ENCODE results near the gene POLR3G.

POLR3G gene

GRCh38 chr5:90548069-90548593 is 73.5 kb downstream of the POLR3G start (continued):
- TF ChIP-seq ZNF501 (tag by site-specific recombination; IDR thresholded peaks at IDR 0.05) (no peak; the same call in 1 of the 2 replicates), ZFP3 (tag by site-specific recombination; IDR thresholded peaks at IDR 0.05; ENCODE audit: low read depth) (no peak), KLF17 (tag by site-specific recombination; IDR thresholded peaks at IDR 0.05) (peak; percentile 98), ZNF26 (tag by site-specific recombination; IDR thresholded peaks at IDR 0.05) (no peak), KLF9 (tag by site-specific recombination; IDR thresholded peaks at IDR 0.05; ENCODE audit: low read depth) (no peak), KLF7 (tag by site-specific recombination; IDR thresholded peaks at IDR 0.05; ENCODE audit: borderline replicate concordance) (no peak), BCL6B (tag by site-specific recombination; IDR thresholded peaks at IDR 0.05) (no peak), ZFHX2 (tag by site-specific recombination; conservative IDR thresholded peaks at IDR 0.05) (no peak), ZNF433 (tag by site-specific recombination; IDR thresholded peaks at IDR 0.05; ENCODE audit: low read depth) (no peak), ZSCAN30 (tag by site-specific recombination; IDR thresholded peaks at IDR 0.05) (peak; percentile 56; the same call in 1 of the 2 replicates), PRDM1 (tag by site-specific recombination; IDR thresholded peaks at IDR 0.05) (no peak), KLF8 (tag by site-specific recombination; IDR thresholded peaks at IDR 0.05) (peak; percentile 70; the same call in 1 of the 2 replicates), ZNF449 (tag by site-specific recombination; IDR thresholded peaks at IDR 0.05) (peak; percentile 69; the same call in 1 of the 2 replicates), ZNF660 (tag by site-specific recombination; IDR thresholded peaks at IDR 0.05) (peak; percentile 69; the same call in 1 of the 2 replicates), ZBTB10 (tag by site-specific recombination; IDR thresholded peaks at IDR 0.05) (no peak), ZNF692 (tag by site-specific recombination; IDR thresholded peaks at IDR 0.05) (0 out of 2 replicates have a peak, but pooled peaks have one; percentile 23), ZNF311 (tag by site-specific recombination; IDR thresholded peaks at IDR 0.05; ENCODE audit: borderline replicate concordance) (no peak), ZNF157 (tag by site-specific recombination; IDR thresholded peaks at IDR 0.05) (no peak), ZNF830 (tag by site-specific recombination; IDR thresholded peaks at IDR 0.05; ENCODE audit: low read depth) (no peak), ZSCAN23 (tag by site-specific recombination; IDR thresholded peaks at IDR 0.05) (peak; percentile 47), ZNF341 (tag by site-specific recombination; IDR thresholded peaks at IDR 0.05; ENCODE audit: low read depth) (peak; percentile 82), ZNF621 (tag by site-specific recombination; IDR thresholded peaks at IDR 0.05) (no peak), ELK4 (IDR thresholded peaks at IDR 0.05; ENCODE audit: borderline replicate concordance, low read depth, low read length) (no peak), ZNF214 (tag by site-specific recombination; IDR thresholded peaks at IDR 0.05; ENCODE audit: borderline replicate concordance) (no peak), ZNF76 (tag by site-specific recombination; IDR thresholded peaks at IDR 0.05; ENCODE audit: borderline replicate concordance, low read depth) (no peak), ZNF354C (tag by site-specific recombination; IDR thresholded peaks at IDR 0.05; ENCODE audit: borderline replicate concordance, low read depth) (no peak), ZSCAN5A (tag by site-specific recombination; IDR thresholded peaks at IDR 0.05) (no peak), ZFP37 (tag by site-specific recombination; IDR thresholded peaks at IDR 0.05) (no peak)
